H54 (cell line): ENCODE results near the gene PEMT.
A peak's percentile ranks its signal among the peaks of the same experiment; 100 is the strongest.
"Not testable (repeated sequence)": the region's sequence is repeated elsewhere in the genome, so short reads cannot be mapped to it uniquely, and the experiment has no call there.

Experiments used
- DNase-seq: peaks from one replicate; pipeline ENCODE4 v3.0.0; 2011; ENCODE audit warnings: low spot score, mixed read lengths; ENCODE audit not compliant: insufficient read length
- FAIRE-seq: peaks from 3 replicates; lab custom pipeline; 2011; peaks lifted over from hg19 to GRCh38; lab: Jason Lieb, UNC
- POLR2A ChIP-seq: IDR thresholded peaks from 2 replicates; pipeline ENCODE4 v1.6.1; 2011; ENCODE audit warnings: low read depth, mild to moderate bottlenecking, low read length

PEMT gene

DNA sequence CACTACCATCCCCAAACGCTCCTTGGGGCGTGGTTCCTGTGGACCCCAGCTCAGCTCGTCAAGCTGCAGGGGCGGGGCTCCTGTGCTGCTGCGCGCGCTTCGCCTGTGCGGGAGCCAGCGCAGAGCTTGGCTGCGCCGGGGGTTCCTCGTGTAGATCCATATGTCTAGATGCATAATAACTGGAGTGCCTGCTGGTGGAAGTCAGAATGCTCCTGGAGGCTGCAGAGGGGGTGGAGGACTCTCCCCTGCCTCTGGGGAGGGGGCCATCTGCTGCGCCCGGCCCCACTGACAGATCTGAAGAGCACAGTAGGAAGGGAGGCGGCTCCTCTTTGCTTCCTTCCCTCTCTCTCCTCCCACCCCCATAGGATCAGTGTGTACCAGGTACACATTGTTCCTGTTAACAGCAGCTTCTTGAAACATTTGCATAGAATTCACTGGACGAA, 99.9 kb downstream of the PEMT start:
- no peak for DNase-seq
- no peak for FAIRE-seq
- no peak for TF ChIP-seq POLR2A

DNA sequence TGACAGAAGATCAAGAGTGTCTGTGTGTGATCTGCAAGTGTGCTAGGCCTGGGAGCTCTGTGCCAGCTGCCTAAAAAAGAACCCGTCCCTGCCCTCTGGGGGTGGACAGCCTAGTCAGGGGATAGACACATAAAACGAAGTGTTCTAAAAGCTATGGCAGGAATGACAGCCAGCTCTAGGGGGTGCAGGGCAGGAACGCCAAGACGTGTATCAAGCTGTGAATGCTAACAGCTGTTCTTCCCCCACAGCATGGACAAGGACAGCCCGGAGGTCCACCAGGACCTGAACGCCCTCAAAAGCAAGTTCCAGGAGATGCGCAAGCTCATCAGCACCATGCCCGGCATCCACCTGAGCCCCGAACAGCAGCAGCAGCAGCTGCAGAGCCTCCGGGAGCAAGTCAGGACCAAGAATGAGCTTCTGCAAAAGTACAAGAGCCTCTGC, 100.5 kb downstream of the PEMT start:
- FAIRE-seq (no peak), DNase-seq (no peak)
- TF ChIP-seq POLR2A: no peak

DNA sequence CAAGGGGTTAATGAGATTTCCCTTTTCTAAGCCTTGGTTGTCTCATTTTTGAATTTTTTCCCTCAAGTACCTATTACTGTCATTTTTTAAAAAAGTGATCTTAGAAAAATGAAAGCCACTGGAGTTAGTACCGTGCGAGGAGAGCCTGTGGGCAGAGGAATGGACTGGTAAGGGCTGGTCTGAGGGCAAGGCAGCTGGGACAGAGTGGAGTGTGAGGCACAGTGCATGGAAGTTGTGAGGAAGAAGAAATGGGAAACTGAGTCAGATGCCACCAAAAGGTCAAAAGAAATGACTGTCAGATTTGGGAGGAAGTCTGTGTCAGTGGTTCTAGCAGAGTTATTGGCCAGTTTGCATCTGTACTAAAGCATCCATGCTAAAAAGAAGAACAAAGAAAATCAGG, 103.5 kb downstream of the PEMT start:
- no peak for FAIRE-seq
- no peak for TF ChIP-seq POLR2A
- DNase-seq: no peak

DNA sequence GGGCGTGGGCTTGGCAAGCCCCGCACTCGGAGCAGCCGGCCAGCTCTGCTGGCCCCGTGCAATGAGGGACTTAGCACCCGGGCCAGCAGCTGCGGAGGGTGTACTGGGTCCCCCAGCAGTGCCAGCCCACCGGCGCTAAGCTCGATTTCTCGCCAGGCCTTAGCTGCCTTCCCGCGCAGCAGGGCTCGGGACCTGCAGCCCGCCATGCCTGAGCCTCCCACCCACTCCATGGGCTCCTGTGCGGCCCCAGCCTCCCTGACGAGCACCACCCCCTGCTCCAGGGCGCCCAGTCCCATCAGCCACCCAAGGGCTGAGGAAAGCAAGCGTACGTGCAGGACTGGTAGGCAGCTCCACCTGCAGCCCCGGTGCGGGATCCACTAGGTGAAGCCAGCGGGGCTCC, 105.1 kb downstream of the PEMT start:
- not testable (repeated sequence) for DNase-seq, FAIRE-seq

DNA sequence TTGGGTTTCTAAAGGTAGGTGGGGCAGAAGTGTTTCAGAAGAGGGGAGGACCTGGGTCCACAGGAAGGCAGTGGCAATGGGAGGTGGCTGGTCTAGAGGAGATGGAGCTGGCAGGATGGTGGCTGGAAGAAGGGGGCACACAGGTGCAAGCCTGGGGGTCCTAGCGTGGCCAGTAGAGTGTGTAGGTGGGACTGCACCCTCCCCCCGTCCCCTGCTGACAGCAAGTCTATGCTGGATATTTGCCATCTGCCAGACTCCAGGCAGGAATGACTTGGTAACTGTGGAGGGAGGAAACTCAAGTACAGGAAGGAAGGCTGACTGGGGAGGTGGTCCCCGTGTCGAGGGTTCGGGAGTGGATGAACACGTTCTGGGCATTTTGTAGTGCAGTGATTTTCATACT, 106.1 kb downstream of the PEMT start:
- TF ChIP-seq POLR2A: no peak
- DNase-seq (no peak), FAIRE-seq (no peak)

DNA sequence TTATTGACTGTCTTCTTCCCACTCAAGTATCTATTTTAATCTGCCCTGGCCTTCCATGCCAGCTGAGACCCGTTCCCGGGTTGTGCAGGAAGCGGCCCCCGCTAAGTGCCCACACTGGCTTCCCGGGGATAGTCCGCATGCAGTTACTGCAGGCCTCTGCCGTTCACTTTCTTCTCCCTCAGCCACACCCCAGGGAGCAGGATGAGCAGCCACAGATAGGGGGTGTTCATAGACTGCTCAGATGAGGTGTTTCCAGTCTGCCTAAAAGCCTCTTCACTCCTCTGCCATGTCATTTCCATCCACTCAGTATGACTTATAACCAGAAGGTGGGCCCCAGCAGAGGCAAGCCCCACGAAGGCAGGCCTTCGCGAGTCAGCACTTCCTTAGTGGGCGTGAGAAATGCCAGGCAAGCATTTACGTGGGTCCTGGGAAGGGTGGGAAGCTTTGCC, 107.0 kb downstream of the PEMT start:
- FAIRE-seq (no peak), DNase-seq (no peak)
- no peak for TF ChIP-seq POLR2A

DNA sequence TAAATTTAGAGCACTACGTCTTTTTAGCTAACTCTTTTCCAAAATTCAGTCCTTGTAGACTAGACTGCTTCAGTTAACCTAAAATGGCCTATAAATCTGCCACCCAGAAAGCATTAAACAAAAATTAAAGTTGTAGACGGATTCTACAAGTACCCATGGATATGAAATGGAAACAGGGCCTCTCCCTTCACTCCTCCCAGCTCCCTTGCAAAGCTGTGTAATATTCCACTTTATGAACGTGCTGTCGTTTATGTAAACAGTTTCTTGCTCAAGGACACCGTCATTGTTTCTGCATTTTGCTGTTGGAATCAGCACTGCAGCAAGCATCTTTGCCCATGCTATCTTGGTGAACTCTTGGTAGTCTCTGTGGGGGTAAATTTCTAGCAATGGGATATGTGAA, 109.6 kb downstream of the PEMT start:
- DNase-seq (no peak), FAIRE-seq (no peak)
- TF ChIP-seq POLR2A: no peak

DNA sequence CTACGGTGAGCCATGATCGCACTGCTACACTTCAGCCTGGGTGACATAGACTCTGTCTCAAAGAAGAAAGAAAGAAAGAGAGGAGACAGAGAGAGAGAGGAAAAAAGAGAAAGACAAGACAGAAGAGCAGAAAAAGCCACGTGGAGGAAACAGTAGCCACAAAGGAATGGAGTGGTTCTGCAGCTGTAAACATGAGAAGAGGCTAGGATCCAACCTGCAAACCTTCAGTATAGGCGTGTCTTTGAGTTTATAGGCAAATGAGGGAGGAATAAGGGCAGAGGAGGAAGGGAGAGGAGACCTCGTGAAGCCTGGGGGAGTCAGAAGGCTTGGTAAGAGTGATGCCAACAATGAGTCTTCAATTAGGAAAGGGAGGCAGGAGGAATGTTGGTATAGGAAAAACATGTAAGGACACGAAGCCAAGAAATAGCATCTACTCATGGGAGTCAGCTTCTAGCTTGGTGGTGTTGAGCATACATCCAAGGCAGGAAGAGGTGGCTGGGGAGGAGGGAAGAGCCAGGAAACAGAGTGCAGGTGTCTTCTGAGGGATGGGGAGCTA, 110.8 kb downstream of the PEMT start:
- FAIRE-seq: no peak
- no peak for DNase-seq
- no peak for TF ChIP-seq POLR2A

DNA sequence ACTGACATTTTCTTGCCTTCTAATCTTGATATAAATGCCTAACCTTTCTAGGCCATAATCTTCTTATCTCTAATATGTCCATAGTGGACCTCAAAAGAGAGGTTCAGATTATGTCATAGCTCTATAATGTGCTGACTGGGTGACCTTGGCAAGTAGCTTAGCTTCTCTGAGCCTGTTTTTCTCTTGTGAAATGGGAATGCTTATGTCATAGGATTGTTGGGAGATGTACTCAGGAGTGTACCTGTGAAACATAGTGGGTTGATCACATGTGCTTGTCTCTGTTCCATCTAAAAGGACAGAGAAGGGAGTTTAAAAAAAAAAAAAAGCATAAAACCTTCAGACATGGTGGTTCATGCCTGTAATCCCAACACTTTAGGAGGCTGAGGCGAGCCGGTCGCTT, 112.3 kb downstream of the PEMT start:
- FAIRE-seq: no peak
- no peak for TF ChIP-seq POLR2A
- no peak for DNase-seq

DNA sequence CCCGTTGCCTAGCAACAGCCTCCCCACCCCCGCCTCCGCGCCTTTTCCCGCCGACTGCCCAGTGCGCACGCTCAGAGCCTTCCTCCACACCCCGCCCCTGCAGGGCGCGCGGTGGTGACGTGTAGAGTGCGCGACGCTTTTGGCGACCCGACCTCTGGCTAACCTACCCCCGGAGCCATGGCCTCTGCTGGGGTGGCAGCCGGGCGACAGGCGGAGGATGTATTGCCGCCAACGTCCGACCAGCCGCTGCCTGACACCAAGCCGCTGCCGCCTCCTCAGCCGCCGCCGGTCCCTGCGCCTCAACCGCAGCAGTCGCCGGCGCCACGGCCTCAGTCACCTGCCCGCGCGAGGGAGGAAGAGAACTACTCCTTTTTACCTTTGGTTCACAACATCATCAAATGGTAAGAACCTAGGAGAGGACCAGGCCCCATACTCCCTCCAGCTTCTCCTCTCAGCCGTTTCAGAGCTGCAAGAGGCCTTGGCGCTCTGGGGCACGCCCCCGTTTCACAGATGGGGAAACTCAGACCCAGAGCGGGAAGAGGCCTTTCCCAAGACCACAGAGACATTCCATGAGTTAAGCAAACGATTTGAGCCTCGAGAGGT, 114.5 kb downstream of the PEMT start, which contains the start of gene MED9:
MED9 (plus strand) TSS at position 136 of the 603 bp plus-strand sequence; CDS start at position 178, 42 bp downstream.
- FAIRE-seq: peak; percentile 6
- peak; percentile 94 for DNase-seq
- peak; percentile 63 for TF ChIP-seq POLR2A

DNA sequence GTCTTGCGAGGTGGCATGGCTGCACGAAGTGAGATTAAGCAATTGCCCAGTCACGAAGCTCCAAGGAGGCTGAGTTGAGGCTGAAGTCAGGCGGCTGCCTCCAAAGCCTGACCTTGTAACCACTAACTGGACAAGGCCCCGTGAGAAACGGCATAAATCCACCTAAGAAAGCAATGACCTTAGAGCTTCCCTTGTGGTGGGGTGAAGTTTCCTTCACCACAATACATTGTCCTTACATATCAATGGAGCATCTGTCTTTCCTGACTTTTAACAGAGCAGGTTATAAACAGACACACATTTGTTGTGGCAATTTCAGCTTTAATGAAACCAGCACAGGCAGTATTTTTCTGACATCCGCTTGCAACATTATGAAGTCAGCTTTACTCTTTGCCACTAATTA, 117.2 kb downstream of the PEMT start:
- no peak for TF ChIP-seq POLR2A
- FAIRE-seq: no peak
- no peak for DNase-seq

DNA sequence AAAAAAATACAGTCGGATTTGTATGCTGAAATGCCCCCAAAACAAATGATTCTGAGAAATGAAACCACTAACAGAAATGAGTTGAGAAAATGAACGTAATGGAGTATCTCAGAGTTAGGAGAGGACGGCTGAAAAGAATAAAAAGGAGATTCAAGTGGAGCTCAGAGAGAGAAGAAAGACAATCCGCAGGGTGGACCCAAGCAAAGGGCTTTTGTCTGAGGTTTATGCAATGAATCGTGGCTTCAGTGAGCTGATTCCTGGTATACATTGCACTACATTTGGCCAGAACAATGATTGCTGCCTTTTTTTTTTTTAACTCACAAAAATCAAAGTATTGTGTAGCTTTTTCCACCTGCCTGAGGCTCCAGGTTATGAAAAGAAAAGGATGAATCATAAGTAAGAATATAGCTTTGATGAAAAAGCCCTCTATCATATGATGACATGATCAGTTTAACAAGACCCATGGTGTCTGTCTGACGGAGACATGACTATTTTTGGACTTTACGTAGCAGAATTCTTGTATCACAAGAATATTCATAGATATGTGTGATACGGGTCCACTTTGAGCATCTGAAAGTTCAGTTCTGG, 119.1 kb downstream of the PEMT start:
- no peak for DNase-seq
- FAIRE-seq: no peak
- TF ChIP-seq POLR2A: no peak

DNA sequence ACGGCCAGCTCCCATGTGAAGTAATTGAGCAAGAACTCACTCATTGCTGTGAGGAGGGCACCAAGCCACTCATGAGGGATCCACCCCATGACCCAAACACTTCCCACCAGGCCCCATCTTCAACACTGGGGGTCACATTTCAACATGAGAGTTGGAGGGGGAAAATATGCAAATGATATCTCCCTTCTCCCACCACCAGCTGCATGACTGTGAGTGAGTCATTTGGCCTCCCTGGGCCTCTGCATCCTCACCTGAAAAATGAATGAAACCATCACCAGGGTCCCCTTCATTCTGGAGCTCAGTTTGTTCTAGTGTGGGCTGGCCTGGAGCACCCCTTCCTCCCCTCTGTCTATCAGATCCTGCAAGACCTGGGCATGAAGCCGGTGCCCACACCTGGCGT, 121.5 kb downstream of the PEMT start:
- DNase-seq (no peak), FAIRE-seq (no peak)
- TF ChIP-seq POLR2A: no peak

DNA sequence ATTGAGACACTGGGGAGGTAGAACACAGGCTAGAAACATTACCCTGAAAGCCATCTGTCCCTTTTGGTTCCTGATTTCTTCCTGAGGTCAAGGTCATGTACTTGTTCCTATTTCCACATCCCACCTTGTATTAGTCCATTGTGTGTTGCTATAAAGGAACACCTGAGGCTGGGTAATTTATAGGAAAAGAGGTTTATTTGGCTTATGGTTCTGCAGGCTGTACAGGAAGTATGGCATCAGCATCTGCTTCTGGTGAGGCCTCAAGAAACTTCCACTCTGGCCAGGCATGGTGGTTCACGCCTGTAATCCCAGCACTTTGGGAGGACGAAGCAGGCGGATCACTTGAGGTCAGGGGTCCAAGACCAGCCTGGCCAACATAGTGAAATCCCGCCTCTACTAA, 122.2 kb downstream of the PEMT start:
- no peak for TF ChIP-seq POLR2A
- DNase-seq: no peak
- FAIRE-seq: no peak
